M059J (cell line): ENCODE measurements around the gene ROPN1B. TPM values are rescaled to one million over a fixed set of nuclear protein-coding genes. Genes with fewer than 3 reads are reported as not detected.
"Not testable (repeated sequence)": the region's sequence is repeated elsewhere in the genome, so short reads cannot be mapped to it uniquely, and the experiment has no call there.

Source experiments
- DNase-seq: peaks from one replicate; pipeline ENCODE4 v3.0.0-alpha.2; 2012; ENCODE audit warnings: low read depth
- total RNA-seq: library from RNA; depleted of rRNA; stranded (reverse); fragments of >200 nt; shearing (Covaris generic); gene quantifications from 2 replicates; pipeline ENCODE4 v1.2.3, GENCODE V29; 2014

ROPN1B gene
- total RNA-seq, 1 experiment from 2014 or later = 0.15 TPM

DNA sequence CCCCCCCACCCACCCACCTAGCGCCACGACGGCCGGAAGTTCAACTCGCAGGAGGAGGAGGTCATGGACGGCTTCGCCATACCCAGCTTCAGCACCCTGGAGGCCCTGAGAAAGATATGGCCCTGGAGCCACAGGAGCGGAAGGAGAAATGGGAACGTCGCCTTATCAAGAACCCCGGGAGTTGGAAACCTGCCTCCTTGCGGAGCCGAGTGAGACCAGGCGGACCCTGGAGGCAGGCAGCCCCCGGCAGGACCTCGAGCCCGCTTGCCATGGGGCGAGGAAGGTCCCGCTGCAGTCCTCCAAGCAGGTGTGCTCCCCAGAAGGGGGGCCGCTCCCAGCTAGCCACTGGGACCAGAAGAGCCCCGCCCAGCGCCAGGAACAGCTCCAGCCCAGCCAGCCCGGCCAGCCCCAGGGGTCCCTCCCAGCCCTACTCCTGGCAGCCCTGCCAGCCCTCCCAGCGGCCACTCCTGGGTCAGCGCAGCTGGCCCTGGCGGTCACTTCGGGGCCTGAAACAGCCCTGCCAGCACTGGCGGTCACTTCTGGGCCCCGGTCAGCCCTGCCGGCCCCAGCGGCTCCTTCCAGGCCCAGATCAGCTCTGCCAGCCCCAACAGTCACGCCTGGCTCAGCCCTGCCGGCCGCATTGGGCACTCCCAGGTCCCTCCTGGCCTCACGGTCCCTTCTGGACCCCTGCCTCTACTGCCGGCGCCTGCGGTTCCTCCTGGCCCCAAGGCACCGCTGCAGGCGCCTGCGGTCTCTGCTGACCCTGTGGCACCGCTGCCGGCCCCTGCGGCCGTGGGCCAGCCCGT is 10.3 kb upstream of the ROPN1B start:
- no peak for DNase-seq

DNA sequence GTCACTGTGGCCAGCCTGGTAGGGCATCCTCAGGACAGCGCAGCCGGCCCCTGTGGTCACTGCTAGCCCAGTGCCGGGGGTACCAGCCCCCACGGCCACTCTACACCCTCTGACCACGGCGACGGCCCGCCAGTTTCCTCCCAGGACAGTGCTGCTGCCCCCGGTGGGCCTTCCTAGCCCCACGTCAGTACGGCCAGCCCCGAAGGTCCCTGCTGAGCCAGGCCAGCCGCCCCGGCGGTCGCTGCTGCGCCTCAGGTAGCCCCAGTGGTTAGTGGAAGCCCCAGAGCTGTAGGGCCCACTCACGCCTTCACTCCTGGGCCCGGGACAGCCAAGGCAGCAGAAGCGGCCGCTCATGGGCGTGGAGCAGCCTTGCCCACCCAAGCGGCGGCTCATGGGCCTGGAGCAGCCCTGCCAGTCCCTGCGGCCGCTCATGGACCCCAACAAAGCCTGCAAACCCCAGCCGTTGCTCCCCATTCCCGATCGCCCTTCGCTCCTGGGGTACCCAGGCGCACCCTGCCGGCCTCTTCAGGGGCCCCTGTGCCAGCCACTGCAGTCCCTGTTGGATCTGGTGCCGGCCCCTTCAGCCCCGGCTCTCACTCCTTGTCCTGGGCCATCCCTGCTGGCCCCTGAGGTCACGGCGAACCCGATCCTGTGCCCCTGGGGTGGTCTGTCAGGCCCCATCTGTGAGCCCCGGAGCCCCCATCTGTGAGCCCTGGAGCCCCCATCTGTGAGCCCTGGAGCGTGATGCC is 9.5 kb upstream of the ROPN1B start:
- no peak for DNase-seq

DNA sequence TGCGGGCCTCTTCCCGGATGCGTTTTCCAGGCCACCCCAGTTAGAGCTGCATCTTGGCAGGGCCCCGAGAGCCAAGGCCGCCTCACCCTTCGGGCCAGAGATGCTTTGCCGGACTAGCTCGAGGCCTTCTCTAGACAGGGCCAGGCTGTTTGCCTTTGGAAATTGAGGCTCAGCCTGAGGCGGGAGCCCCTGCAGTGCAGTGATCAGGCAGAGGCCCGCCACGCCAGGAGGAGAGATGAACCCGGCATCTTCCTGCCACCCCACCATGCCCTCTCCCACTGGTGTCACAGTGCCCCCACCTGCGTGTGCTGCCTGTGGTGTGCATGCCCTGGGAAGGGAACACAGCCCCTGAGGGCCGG is 8.9 kb upstream of the ROPN1B start:
- DNase-seq = no peak

DNA sequence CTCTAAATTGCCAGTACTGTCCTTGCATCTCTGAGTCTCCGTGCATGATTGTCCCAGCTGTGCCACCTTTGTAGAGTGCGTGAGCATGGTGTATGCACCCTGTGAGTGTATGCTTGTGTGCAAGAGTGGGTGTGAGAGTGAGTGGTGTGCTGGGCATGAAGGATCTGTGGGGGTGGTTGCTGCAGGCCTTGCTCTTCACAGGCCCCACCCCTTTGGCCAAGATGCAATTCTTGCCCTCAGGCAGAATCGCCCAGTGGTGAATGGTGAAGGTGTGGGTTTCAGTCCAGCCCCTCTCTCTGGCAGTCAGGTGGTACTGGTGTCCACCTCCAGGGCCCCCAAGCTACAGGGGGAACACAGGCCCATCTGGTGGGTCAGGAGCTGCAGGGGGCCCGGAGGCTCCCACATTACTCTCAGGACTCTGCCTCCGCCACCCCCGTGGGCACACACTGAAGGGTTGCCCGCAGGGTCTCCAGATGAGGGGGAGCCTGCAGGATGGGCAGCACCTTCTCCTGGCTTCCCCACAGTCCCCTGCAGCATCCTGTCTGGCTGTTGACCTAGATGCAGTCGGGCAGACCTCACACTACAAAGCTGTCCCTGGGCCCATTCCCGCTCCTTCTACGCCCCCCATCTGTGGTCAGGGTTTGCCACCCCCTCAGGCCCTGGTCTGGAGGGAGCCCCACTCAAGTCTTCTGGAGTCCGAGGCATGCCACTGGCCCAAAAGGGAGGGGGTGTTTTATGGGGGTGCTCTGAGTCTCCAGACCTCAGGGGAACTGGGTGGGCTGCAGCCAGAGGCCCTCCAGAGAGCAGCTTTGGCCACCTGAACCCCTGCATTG is 8.3 kb upstream of the ROPN1B start:
- no peak for DNase-seq

DNA sequence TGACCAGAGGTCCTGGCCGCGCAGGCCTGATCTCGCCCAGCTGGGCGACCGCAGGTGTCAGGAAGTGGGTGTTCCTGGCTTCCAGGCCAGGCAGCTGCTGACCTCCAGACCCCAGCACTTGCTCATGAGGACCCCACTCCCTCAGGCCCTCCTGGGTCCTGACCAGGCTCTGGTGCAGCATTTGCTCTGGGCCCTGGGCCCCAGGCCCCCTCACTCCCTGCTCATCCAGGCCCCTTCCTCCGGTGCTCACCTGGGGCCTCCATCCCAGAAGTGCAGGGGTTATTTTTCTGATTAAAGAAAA is 7.7 kb upstream of the ROPN1B start:
- no peak for DNase-seq

- DNase-seq = peak; percentile 24
Measured at GRCh38 chr3:125963834-125964233, 5.1 kb upstream of the ROPN1B start.

GRCh38 chr3:125965505-125965904 is 3.5 kb upstream of the ROPN1B start:
- no peak for DNase-seq

DNA sequence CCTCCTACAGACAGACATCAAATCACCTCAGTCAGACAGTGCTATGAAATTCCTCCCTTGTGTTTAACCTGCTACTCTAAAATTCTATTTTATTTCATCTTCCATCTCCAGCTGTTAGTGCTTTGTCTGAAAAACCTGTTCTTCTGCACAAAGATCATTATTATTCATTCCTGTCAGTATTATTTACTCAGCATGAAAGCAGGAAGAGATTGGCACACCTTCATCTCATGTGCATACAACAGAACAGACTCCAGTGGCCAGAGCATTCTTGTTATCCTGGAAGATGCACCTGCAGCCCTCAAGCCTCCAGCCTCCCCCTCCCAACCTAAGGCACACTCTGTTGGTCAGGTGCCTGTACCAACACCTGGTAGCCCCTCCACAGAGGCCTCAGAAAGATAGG is 1.8 kb upstream of the ROPN1B start:
- DNase-seq = no peak

- not testable (repeated sequence) for DNase-seq
Measured at GRCh38 chr3:125968121-125968520, 857 bp upstream of the ROPN1B start.

GRCh38 chr3:125971997-125972944 is 3.3 kb downstream of the ROPN1B start:
- DNase-seq = peak; percentile 60

- not testable (repeated sequence) for DNase-seq
Measured at GRCh38 chr3:125975245-125976002, 6.4 kb downstream of the ROPN1B start.

DNA sequence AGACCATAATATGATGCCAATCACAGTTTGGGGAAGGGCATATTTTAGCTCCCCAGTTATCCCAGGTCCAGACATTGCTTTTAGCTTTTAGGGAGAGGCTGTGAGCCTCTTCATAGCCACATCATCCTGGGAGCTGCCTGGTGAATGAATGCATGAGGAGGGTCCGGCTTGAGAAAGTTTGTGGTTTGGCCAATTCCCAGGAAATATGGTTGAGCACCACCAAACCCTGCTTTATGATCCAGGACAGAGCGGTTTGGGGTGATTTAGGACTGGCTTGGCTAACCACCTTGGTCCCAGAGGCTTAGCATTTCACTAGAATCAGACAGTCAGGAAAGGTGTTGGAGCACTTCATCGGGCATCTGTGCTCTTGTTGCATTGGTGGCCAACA is 7.0 kb downstream of the ROPN1B start:
- peak; percentile 14 for DNase-seq

- DNase-seq = not testable (repeated sequence)
Measured at GRCh38 chr3:125977104-125977503, 8.1 kb downstream of the ROPN1B start.

DNA sequence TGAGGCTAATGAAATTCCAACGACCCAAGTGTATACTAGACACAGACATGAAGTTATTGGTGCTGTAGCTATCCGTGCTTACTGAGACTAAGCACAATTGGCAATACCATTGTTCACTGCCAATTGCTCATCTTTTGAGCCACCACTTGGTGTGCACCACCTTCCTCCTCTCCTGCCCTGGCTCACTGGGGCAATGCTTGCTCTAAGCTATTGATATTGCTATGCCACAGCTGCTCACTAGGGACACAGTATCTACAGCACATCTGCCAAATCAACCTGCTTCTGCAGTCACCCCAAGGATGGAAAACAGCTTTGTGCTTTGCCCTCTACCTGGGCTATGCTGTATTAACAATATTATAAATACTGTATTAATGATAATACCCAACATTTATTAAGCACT is 16.0 kb downstream of the ROPN1B start:
- not testable (repeated sequence) for DNase-seq

DNA sequence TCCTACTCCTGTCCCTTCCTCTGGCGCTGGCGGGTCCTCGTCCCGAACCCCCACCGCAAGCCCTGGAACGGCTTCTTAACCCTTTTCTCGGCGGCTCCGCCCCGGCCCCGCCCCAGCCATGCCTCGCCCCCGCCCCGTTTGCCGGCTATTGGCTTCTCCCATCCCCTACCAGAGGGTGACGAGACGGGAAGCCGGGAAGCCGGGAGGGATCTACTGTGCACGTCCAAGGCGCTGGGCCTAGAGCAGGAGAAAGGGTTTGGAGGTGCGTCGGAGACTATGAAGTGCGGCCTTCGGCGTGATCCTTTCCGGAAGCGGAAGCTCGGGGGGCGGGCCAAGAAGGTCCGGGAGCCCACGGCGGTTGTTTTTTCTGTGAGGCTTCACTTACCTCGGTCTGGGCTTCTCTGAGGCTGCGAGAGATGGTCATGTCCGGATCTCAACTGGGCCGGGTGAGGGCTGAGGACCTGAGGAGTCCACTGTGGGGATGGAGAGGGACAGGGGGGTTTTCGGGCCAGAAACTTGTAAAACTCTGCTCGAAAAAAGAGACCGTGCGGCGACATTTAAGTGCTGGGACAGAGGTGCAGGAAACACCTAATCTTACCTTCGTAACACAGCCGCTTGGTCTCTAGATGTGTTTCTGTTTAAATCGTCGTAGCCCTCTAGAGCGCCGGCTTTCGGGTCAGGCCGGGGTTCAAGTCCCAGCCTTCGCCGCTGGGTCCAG is 21.4 kb downstream of the ROPN1B start:
- peak; percentile 99 for DNase-seq

DNA sequence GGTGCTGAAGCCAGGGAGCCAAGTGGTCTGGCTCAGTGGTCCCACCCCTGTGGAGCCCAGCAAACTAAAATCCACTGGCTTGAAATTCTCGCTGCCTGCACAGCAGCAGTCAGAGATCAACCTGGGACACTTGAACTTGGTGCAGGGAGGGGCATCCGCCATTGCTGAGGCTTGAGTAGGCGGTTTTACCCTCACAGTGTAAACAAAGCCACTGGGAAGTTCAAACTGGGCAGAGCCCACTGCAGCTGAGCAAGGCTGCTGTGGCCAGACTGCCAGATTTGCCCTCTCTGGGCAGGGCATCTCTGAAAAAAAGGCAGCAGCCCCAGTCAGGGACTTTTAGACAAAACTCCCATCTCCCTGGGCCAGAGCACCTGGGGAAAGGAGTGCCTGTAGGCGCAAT is 27.8 kb downstream of the ROPN1B start:
- not testable (repeated sequence) for DNase-seq

DNA sequence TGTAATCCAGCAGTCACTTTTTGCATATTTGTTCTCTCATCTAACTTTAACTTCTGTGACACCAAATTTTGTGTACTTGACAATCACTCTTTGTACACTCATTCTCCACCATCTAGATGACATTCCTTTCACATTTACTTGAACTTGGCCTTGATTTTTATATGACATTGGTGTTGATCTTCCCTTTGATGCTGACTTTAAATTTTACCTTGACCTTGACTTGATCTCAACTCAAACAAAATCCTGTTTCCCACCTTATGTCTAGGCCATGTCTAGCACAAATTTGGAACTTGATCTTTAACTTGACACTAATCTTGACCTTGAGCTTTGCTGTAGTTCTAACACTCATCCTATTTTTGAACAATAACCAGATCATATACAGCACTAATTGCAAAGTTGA is 33.2 kb downstream of the ROPN1B start:
- DNase-seq = no peak

DNA sequence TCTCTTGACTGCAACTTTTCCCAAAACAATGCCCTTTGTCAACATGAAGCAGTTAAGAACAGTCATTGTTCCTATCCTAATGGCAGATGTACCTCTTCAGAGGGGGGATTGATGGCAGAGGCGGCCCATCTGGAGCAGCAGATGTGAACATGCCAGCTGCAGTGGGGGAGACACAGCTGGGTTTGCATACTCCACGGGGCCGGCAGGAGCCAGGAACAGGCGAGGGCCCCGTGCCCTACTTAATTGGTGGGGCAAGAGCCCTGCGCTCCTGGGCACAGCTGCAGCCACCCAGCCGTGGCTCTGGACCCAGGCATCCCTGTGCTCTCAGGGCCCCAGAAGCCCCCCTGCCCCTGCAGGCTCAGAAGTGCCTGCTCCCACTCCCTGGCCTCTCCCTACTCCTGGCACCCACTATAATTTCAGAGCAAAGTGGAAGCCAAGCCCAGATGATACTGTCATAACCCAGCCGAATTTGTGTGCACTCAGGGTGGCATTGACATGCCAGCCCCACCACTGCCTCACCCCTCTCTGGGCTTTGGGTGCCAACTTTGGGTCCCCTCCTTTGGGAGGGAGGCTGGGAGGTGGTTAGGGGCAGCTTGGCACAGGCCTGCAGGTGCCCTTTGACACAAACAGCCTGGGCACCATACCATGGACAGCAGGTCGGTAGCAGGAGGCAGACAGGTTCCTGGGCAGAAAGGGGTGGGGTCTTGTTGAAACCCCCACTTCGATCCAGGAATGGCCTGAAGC is 34.6 kb downstream of the ROPN1B start:
- no peak for DNase-seq

DNA sequence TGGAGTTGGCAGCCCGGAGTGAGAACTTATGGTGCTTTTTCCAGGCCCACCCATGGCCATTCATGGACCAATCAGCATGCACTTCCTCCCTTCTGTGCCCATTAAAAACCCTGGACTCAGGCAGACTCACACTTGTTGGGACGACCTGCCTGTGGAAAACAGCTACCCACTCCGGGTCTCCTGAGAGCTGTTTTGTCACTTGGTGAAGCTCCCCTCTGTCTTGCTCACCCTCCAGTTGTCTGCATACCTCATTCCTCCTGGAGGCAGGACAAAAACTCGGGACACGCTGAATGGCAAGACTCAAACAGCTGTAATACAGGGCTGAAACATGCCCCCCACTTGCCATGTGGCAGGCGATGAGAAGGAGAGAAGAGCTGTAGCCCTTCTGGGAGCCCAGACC is 35.2 kb downstream of the ROPN1B start:
- no peak for DNase-seq
